Caco-2 (cell line): ENCODE measurements around the gene PTPRO. TPM values are rescaled to one million over a fixed set of nuclear protein-coding genes. Genes with fewer than 3 reads are reported as not detected.

ENCODE experiments used
- BruUV-seq: library from RNA; stranded (reverse); fragments of 400-500 nt; replicated peaks from 2 replicates; lab custom pipeline; 2021; lab: Mats Ljungman, UMichigan
- CTCF ChIA-PET: fragments of 300-600 bp; sonication (Branson Sonifier 250); formaldehyde crosslinking; loops from one replicate; lab custom pipeline; 2022; ENCODE audit warnings: antibody characterized with exemption; lab: Charles Lee
- POLR2A ChIA-PET: fragments of 300-600 bp; sonication (Branson Sonifier 250); formaldehyde crosslinking; loops from one replicate; lab custom pipeline; 2022; ENCODE audit warnings: antibody characterized with exemption; lab: Charles Lee
- DNase-seq, 2 experiments: peaks; one replicate each; pipeline versions ENCODE4 v3.0.0 to v3.0.0-alpha.2; 2020 to 2022
- H3K27me3 ChIP-seq: replicated peaks from 2 replicates; pipeline ENCODE4 v1.6.0; 2011; ENCODE audit warnings: low read length; ENCODE audit not compliant: control insufficient read depth, insufficient read depth
- H3K36me3 ChIP-seq: 2 replicates; pipeline ENCODE4 v1.5.1; 2011; ENCODE audit warnings: low read length; ENCODE audit not compliant: control insufficient read depth, insufficient read depth
- H3K4me1 ChIP-seq: fragments of 250-450 bp; sonication (Bioruptor Pico); 2 replicates; pipeline ENCODE4 v1.5.1; 2020; ENCODE audit warnings: mild to moderate bottlenecking
- H3K4me3 ChIP-seq: 2 replicates; pipeline ENCODE4 v1.5.1; 2011; ENCODE audit warnings: low read depth, mild to moderate bottlenecking, control low read depth, low read length
- H3K9me3 ChIP-seq: fragments of 250-450 bp; sonication (Bioruptor Pico); 2 replicates; pipeline ENCODE4 v1.5.1; 2020; ENCODE audit warnings: mild to moderate bottlenecking, moderate library complexity
- H3K27ac Mint-ChIP-seq: one replicate; pipeline ENCODE4 v1.8.0; 2022; ENCODE audit warnings: mixed read lengths; ENCODE audit not compliant: unreplicated experiment
- H3K27me3 Mint-ChIP-seq: one replicate; pipeline ENCODE4 v1.8.0; 2022; ENCODE audit warnings: mixed read lengths; ENCODE audit not compliant: insufficient read depth, unreplicated experiment
- H3K36me3 Mint-ChIP-seq: one replicate; pipeline ENCODE4 v1.8.0; 2022; ENCODE audit warnings: mild to moderate bottlenecking, mixed read lengths; ENCODE audit not compliant: insufficient read depth, unreplicated experiment
- H3K4me1 Mint-ChIP-seq: one replicate; pipeline ENCODE4 v1.8.0; 2022; ENCODE audit warnings: low read depth, mixed read lengths; ENCODE audit not compliant: unreplicated experiment
- H3K4me3 Mint-ChIP-seq: one replicate; pipeline ENCODE4 v1.8.0; 2022; ENCODE audit warnings: mild to moderate bottlenecking, moderate library complexity, mixed read lengths; ENCODE audit not compliant: unreplicated experiment
- H3K9me3 Mint-ChIP-seq: one replicate; pipeline ENCODE4 v1.8.0; 2022; ENCODE audit warnings: mixed read lengths; ENCODE audit not compliant: unreplicated experiment
- intact Hi-C: fragments of 100-400 bp; cut with micrococcal nuclease; formaldehyde crosslinking; loops from one replicate; pipeline ENCODE4 v1.10.0; 2022; ENCODE audit not compliant: unreplicated experiment
- total RNA-seq: library from RNA; stranded (reverse); gene quantifications from 2 replicates; pipeline ENCODE4 v1.2.3, GENCODE V29; 2022
- TF ChIP-seq, protein P1 (sequence below), 2 experiments: fragments of 200-600 bp in 1 of 2; IDR thresholded peaks; 1 replicate in 1 of 2; 2 replicates in 1 of 2; pipeline versions ENCODE4 v1.5.1 to v1.8.0; 2011 to 2022; ENCODE audit warnings: antibody characterized with exemption in 1 of 2, control low read depth in 1 of 2, inconsistent platforms in 1 of 2, low read depth in 1 of 2, low read length in 1 of 2, mild to moderate bottlenecking in 1 of 2, moderate library complexity in 1 of 2; ENCODE audit not compliant: insufficient read depth in 1 of 2, severe bottlenecking in 1 of 2, unreplicated experiment in 1 of 2

PTPRO gene
- total RNA-seq, 1 experiment from 2014 or later, result not detected

GRCh38 chr12:15356951-15357364, 34.6 kb downstream of the PTPRO start:
- H3K9me3 ChIP-seq, result no peaks in the 10 kb centered on the region
- peaks cover under 1% of the 10 kb centered on the region; the same call in 1 of the 2 replicates for H3K27me3 ChIP-seq
- no peaks in the 10 kb centered on the region for H3K36me3 ChIP-seq
- Mint-ChIP-seq H3K36me3 (no peaks in the 10 kb centered on the region), H3K27me3 (no peaks in the 10 kb centered on the region), H3K9me3 (no peaks in the 10 kb centered on the region), H3K27ac (no peak overlapping the region), H3K4me3 (no peak overlapping the region), H3K4me1 (no peaks in the 10 kb centered on the region)
- BruUV-seq, result no TSS peak
- ChIA-PET POLR2A (no interaction called here), CTCF (no interaction called here)
- DNase-seq, result no peak
- TF ChIP-seq, protein P1, sequence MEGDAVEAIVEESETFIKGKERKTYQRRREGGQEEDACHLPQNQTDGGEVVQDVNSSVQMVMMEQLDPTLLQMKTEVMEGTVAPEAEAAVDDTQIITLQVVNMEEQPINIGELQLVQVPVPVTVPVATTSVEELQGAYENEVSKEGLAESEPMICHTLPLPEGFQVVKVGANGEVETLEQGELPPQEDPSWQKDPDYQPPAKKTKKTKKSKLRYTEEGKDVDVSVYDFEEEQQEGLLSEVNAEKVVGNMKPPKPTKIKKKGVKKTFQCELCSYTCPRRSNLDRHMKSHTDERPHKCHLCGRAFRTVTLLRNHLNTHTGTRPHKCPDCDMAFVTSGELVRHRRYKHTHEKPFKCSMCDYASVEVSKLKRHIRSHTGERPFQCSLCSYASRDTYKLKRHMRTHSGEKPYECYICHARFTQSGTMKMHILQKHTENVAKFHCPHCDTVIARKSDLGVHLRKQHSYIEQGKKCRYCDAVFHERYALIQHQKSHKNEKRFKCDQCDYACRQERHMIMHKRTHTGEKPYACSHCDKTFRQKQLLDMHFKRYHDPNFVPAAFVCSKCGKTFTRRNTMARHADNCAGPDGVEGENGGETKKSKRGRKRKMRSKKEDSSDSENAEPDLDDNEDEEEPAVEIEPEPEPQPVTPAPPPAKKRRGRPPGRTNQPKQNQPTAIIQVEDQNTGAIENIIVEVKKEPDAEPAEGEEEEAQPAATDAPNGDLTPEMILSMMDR (IDR thresholded peaks at IDR 0.05; ENCODE audit: insufficient read depth in 1 of 2, low read depth in 1 of 2, low read length in 1 of 2, severe bottlenecking in 1 of 2, unreplicated experiment in 1 of 2), result no peak
- no peak overlapping the region for H3K4me3 ChIP-seq
- intact Hi-C loops, result no loop called here
- H3K4me1 ChIP-seq, result no peaks in the 10 kb centered on the region

- Mint-ChIP-seq H3K36me3 (no peaks in the 10 kb centered on the region), H3K27me3 (peaks cover 11% of the 10 kb centered on the region), H3K4me1 (no peaks in the 10 kb centered on the region), H3K27ac (no peak overlapping the region), H3K4me3 (no peak overlapping the region), H3K9me3 (no peaks in the 10 kb centered on the region)
- Histone ChIP-seq H3K4me3 (no peak overlapping the region), H3K36me3 (no peaks in the 10 kb centered on the region), H3K27me3 (no peaks in the 10 kb centered on the region), H3K9me3 (no peaks in the 10 kb centered on the region), H3K4me1 (no peaks in the 10 kb centered on the region)
- ChIA-PET CTCF (no interaction called here), POLR2A (no interaction called here)
- BruUV-seq, result no TSS peak
- no peak for DNase-seq
- TF ChIP-seq, protein P1 (IDR thresholded peaks at IDR 0.05; ENCODE audit: insufficient read depth in 1 of 2, low read depth in 1 of 2, low read length in 1 of 2, severe bottlenecking in 1 of 2, unreplicated experiment in 1 of 2), result no peak
- intact Hi-C loops, result no loop called here
These were observed 42.2 kb downstream of the PTPRO start for GRCh38 chr12:15364221-15365160.

GRCh38 chr12:15368812-15369211, 46.5 kb downstream of the PTPRO start:
- no TSS peak for BruUV-seq
- no peaks in the 10 kb centered on the region for H3K4me1 ChIP-seq
- no peak overlapping the region for H3K4me3 Mint-ChIP-seq
- ChIA-PET POLR2A (no interaction called here), CTCF (no interaction called here)
- H3K36me3 Mint-ChIP-seq, result no peaks in the 10 kb centered on the region
- H3K4me3 ChIP-seq, result no peak overlapping the region
- no peaks in the 10 kb centered on the region for H3K36me3 ChIP-seq
- peaks cover 11% of the 10 kb centered on the region for H3K27me3 Mint-ChIP-seq
- intact Hi-C loops, result no loop called here
- H3K27me3 ChIP-seq, result no peaks in the 10 kb centered on the region
- no peak for DNase-seq
- H3K9me3 Mint-ChIP-seq, result no peaks in the 10 kb centered on the region
- no peaks in the 10 kb centered on the region for H3K4me1 Mint-ChIP-seq
- H3K27ac Mint-ChIP-seq, result no peak overlapping the region
- TF ChIP-seq, protein P1 (IDR thresholded peaks at IDR 0.05; ENCODE audit: insufficient read depth in 1 of 2, low read depth in 1 of 2, low read length in 1 of 2, severe bottlenecking in 1 of 2, unreplicated experiment in 1 of 2), result no peak
- H3K9me3 ChIP-seq, result 0 out of 2 replicates have a peak, but pooled peaks cover under 1% of the 10 kb centered on the region
